Left kidney (tissue), 8 donors: ENCODE measurements around the gene OR14A16. TPM values are rescaled to one million over a fixed set of nuclear protein-coding genes. Genes with fewer than 3 reads are reported as not detected.

ENCODE experiments used
- DNase-seq: peaks from one replicate; pipeline ENCODE4 v3.0.0-alpha.2; 2013
- long read RNA-seq, 8 donors: transcript quantifications; one replicate each; lab custom pipeline, GENCODE V29; 2026
- polyA plus RNA-seq: library from polyadenylated mRNA; unstranded; fragments of 120-200 nt; gene quantifications from one replicate; pipeline ENCODE4 v1.2.1, GENCODE V29; 2013; ENCODE audit not compliant: insufficient read length

OR14A16 gene, protein sequence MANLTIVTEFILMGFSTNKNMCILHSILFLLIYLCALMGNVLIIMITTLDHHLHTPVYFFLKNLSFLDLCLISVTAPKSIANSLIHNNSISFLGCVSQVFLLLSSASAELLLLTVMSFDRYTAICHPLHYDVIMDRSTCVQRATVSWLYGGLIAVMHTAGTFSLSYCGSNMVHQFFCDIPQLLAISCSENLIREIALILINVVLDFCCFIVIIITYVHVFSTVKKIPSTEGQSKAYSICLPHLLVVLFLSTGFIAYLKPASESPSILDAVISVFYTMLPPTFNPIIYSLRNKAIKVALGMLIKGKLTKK
- not detected for polyA plus RNA-seq
- long read RNA-seq, donor 1 = 0 reads
- long read RNA-seq, donor 2 = 0 reads
- long read RNA-seq, donor 3 = 0 reads
- long read RNA-seq, donor 4 = 0 reads
- long read RNA-seq, donor 5 = 0 reads
- long read RNA-seq, donor 6 = 0 reads
- long read RNA-seq, donor 7 = 0 reads
- long read RNA-seq, donor 8 = 0 reads

DNA sequence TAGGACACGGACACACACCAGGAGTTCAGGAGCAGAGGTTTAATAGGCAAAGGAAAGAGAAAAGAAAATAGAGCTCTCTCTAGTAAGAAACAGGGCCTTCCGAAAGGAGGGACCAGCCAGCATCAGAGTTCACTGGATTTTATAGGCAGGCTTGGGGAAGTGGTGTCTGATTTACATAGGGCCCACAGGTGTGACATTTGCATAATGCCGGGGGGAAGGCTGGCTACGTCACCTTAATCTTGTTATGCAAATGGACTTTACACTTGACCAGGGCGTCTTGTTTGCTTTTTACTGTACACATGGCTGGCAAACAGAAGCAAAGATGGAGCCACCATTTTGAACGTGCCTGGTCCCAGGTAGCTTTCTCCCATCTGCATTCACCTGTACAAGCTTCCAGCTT lies at the start of gene OR14A16:
Gene OR14A16 (minus strand): TSS at position 97 of the 400 bp plus-strand sequence. CDS start 8,390 bp downstream, outside the sequence.
- no peak for DNase-seq

DNA sequence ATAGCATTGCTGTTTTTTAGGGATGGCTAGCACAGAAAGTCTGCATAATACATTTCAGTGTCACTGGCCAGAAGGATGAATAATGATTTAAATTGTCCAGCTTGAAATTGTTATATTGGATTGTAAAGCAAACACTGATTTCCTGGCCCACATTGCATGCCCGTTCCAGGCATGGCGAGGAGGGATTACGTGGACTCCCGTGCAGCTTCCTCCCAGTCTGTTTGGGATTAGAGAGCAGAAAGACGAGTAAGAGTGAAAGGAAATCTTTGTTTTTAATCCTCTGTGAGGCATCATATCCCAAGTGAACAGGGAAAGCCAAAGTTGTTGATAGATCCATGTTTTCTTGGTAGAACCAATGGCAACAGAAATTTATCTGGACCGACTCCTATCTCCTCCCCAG lies 41.5 kb upstream of the OR14A16 start:
- no peak for DNase-seq

- no peak for DNase-seq
These were observed 40.7 kb upstream of the OR14A16 start for GRCh38 chr1:247864644-247865043.

DNA sequence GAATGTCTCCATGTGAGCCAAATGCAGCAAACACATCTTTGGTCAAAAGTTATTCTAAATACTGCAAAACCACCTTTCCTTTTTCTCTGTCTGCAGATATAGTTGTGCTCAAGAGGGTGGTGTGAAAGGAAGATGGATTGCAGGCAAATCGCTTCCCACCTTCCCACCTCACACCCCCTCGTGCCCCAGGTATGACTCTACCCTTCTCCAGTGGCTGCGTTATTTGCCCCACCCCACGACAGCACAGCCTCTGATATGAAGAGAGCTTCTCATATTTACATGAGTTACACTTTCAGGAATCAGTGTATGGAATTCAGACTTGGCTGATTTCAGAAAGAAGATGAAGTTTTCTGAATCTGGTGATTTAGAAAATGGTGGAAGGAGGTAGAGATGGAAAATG lies 38.8 kb upstream of the OR14A16 start:
- DNase-seq = no peak

DNA sequence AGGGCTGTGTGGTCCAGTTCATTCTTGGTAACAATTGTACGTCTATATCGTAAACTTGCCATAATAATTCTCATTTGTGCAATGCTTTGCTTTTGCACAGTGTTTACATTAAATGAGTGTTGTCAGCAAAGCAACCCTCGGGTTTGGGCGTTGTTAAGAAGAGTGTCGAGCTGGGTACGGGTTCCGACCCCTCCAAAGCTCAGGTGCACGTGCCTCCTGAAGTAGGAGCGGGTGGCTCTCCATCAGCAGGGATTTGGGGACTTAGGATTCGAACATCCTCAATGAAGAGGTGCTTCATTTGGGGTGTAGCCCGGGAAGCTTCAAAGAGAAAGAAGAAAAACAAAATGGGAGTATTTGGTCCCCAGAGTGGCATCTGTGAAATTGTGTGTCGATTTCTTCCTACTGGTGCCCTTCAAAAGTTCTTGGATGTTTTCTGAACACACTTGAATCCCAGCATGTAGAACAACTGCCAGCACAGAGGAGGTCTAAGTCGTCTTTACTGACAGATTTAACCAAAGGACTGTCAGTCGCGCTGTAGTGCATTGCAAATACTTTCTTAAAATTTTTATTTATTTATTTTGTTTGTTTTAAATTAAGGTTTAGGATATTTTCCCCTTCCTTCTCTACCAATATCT lies 34.2 kb upstream of the OR14A16 start:
- no peak for DNase-seq

DNA sequence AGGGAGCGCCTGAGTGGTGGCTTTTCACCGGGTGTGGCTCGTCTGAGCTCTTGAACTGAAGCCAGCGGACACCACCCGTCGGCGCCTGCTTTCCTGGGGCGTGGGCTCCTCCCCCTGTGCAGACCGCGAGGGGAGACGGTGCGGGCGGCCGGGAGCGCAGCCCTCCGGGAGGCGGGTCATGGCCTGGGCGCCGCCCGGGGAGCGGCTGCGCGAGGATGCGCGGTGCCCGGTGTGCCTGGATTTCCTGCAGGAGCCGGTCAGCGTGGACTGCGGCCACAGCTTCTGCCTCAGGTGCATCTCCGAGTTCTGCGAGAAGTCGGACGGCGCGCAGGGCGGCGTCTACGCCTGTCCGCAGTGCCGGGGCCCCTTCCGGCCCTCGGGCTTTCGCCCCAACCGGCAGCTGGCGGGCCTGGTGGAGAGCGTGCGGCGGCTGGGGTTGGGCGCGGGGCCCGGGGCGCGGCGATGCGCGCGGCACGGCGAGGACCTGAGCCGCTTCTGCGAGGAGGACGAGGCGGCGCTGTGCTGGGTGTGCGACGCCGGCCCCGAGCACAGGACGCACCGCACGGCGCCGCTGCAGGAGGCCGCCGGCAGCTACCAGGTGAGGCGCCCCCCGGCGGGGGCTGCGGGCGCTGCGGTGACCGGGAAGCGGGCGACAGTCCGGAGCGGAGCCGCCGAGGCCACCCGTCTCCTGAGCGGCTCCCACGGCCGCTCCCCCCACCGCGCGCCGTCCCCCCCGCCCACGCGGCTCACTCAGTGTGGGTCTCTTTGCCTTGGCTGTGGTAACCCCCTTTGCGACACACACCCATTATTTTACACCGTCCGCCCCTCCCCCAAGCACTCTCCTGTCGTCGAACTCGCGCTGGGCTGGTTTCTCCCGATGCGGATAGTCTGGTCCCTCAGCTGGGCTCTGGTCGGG lies 33.4 kb upstream of the OR14A16 start, which contains the start of gene TRIM58:
Gene TRIM58 (plus strand): TSS at position 119 of the 916 bp plus-strand sequence. CDS start 60 bp downstream, at position 179.
- DNase-seq = peak; percentile 17

DNA sequence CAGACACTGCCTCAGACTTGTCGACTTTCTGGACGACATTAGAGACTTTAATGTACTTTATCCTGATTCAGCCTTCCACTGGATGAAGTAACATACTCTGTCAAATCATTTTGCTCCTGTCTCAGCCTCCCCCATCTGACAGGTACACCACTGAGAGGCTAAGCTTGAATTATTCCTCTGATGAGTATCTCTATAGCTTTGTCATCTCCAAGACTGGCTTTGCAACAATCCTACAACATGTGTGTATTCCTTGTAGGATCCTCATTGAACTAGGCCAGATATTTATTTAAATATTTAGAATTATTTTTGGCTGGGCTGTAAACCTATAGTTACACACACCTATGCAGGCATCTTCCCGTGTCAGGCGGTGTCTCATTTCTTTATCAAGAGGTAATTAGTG lies 32.0 kb upstream of the OR14A16 start:
- no peak for DNase-seq

DNA sequence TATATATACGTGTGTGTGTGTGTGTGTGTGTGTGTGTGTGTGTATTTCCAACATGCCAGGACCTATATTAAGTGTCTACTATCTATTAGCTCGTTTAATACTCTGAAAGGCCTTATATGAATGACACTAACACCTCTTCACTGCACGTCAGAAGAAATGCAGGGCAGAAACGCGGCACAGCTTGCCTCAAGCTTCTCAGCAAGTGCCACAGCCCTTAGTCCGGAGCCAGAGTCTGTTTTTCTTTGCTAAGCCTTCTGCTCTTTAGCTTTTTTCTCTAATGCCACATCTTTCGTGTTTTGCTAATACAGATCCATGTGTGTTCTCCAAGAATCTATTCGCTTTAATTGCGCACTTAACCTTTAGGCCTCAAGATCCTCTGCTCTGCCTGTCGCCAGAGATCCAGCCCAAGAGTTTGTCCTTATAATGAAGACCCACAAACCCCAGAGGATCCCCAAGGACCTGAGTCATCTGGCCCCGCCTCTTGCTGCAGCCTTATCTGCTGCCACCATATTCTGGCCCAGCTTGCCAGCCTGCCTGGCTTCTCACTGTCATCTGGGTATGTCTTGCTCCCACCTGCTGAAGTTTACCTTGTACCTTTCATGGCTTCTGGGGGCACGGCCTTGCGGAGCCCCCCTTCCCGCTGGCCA lies 31.1 kb upstream of the OR14A16 start:
- DNase-seq = no peak

DNA sequence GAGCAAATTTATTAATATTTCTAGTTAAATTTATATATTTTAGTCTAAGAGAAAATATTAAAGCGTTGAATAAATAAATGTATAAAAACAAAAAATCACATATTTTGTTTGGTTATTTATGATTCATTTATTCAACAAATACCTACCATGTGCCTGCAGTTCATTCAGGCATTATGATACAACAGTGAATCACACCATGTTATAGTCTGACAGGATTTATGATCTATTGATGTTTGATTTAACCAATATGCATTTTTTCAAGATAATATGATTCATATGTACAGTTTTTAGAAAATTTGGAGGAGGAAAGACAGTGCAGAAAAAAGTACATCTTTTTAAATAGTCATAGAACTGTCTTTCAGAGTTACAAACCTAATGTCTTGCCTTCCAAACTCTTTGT lies 25.7 kb upstream of the OR14A16 start:
- no peak for DNase-seq

DNA sequence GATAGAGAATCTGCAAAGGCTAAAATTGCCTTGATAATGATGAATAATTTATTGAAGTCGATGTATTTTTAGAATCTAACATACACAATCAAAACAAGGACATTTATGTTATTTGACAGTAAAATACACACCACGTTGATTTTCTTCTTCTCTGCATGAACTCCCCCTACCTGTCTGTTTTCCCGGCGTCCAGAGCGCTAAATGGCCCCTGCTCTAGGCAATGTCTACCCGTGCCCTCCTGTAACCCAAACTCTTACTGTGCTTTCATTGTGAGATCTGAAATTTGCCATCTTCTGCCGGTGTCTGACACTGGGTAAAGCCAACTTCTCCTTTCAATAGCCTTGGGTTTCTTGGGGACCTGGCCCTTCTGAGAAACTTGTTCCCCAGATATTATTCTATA lies 24.4 kb upstream of the OR14A16 start:
- no peak for DNase-seq

GRCh38 chr1:247845693-247846017 lies 21.7 kb upstream of the OR14A16 start:
- DNase-seq = no peak

DNA sequence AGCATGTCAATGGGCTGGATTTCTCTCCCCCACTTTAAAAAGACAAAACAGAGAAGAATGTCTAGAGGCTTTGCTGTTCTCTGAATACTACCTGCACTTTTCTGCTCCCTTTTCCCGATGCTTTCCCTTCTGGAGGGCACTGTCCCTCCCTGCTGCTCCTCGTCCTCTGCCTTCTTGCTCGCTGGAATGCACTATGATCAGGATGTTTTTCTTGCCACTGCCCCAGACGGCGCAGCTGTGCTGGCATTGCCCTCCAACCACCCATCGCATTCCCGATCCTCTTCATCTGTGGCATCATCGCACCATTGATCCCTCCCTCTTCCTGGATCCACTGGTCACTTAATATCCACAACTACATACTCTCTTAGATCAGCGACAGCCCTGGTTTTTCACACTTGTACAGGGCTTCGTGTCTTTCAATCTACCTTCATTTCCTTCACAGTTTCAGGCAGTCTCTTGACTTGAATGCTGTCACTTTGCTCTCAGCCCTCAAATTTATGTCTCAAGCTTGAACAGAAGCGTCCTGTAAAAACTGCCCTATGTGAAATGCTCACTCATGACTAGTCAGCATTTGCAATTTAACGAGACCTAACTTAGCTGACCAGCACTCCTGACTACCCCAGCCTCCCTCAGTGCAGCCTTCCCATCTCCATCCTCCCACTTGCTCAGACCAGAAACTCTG lies 21.2 kb upstream of the OR14A16 start:
- no peak for DNase-seq

DNA sequence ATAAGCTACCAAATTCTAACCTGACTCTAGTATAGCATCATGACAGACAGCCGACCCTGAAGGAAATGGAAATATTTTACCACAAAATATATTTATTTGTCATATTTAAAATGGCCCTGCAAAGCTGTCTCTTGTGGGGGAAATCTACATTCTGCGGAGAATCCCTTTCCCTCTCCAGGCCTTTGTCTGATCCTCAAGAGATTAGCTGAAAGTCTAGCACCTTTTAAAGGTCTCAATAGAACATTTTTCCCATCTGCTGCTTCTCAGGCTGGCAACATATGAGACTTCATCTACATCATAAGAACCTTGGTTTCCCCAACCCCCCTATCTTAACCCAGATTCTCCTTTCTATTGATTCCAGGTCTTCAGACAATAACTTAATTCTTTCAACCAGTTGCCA lies 19.5 kb upstream of the OR14A16 start:
- no peak for DNase-seq

- no peak for DNase-seq
These were observed 17.9 kb upstream of the OR14A16 start, which contains the start of gene OR11L1 for GRCh38 chr1:247841796-247842195. TSS of gene OR11L1 (minus strand) at chr1:247841896. CDS start at chr1:247841896, 0 bp downstream.

GRCh38 chr1:247840818-247841217 lies 16.9 kb upstream of the OR14A16 start:
- DNase-seq = no peak

DNA sequence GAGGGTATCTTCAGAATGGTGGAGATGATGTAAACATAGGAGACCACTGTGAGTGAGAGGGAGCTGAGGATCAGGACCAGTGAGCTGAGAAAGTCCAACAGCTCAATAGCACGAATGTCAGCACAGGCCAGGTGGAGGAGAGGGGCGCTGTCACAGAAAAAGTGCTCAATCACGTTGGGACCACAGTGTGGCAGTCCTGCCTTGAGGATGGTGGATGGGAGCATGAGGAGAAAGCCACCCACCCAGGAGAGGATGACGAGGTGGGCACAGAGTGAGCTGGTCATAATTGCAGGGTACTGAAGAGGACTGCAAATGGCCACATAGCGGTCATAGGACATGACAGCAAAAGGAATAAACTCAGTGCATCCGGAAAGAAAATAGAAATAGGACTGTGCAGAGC lies 9.7 kb upstream of the OR14A16 start:
- no peak for DNase-seq

- DNase-seq = no peak
These were observed 5.7 kb upstream of the OR14A16 start for GRCh38 chr1:247829656-247830055.

DNA sequence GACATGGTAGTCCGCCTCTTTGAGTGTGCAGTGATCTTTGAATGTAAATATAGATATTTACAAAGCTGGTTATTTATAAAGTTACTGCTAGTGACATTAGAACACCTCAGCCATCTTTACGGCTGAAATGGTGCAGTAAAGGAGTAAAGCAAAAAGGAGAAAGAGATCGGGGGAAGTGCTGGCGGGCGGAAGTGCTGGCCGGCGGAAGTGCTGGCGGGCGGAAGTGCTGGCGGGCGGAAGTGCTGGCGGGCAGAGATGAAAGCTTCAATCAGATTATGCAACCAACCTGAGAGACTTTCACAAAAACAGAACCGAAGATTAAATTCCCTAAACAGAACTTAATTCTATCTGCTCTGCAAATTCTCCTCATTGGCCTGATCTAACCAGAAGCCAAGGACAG lies 1.4 kb upstream of the OR14A16 start:
- DNase-seq = no peak

DNA sequence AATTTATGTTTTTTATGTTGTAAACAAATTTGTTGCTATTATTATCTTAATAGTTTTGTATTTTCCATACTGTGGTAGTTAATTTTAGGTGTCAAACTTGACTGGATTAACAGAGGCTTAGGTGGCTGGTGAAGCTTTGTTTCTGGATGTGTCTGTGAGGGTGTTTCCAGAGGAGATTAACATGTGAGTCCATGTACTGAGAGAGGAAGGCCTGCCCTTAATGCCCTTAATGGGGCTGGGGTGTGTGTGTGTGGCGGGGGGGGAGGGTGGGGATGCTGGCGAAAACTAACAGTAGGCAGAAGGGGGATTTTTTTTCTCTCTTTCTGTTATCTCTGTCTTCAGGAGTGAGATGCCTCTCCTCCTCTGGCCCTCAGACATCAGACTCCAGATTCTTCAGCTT lies 1.9 kb downstream of the OR14A16 start:
- no peak for DNase-seq

DNA sequence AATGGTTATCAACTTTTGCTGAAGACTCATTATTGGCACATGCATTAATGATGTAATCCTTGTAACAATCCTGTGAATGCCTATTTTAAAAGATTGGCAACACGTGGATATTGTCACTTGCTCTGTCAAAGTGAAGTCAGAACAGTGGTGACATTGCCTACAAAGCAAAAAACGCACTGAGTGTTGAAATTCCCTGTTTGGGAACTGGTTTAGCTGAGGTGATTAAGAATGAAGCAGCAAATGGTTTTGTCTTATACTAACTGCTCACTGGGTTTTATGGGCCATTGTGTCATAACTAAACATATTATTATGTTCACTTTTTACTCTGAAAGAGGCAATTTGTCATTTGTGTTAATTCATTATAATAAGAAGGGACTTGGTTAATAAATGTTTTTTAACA lies 11.3 kb downstream of the OR14A16 start:
- DNase-seq = no peak

GRCh38 chr1:247797518-247797917 lies 26.4 kb downstream of the OR14A16 start:
- no peak for DNase-seq
